SK-N-SH (cell line): ENCODE measurements around the gene CACNG4. TPM values are rescaled to one million over a fixed set of nuclear protein-coding genes. Genes with fewer than 3 reads are reported as not detected.
A peak's percentile ranks its signal among the peaks of the same experiment; 100 is the strongest.

Experiments
- CTCF ChIA-PET: fragments of 300-600, 350-600 bp; formaldehyde crosslinking; extraction: SDS; loops from one replicate; lab custom pipeline; 2021; lab: Yijun Ruan, JAX
- POLR2A ChIA-PET: fragments of 350-600 bp; sonication (Branson Sonifier 250); formaldehyde crosslinking; extraction: SDS; loops from one replicate; lab custom pipeline; 2020; ENCODE audit warnings: antibody characterized with exemption, inconsistent platforms; lab: Yijun Ruan, JAX
- DNase-seq: peaks from one replicate; pipeline ENCODE4 v3.0.0; 2012
- H2AFZ ChIP-seq: fragments of 200-600 bp; sonication (generic); 2 replicates; pipeline ENCODE4 v1.8.1; 2016; ENCODE audit warnings: antibody characterized with exemption, mild to moderate bottlenecking, low read depth
- H3F3A ChIP-seq: fragments of 200-600 bp; sonication (generic); replicated peaks from 2 replicates; pipeline ENCODE3; 2016; ENCODE audit warnings: antibody characterized with exemption, mild to moderate bottlenecking; ENCODE audit not compliant: insufficient read depth
- H3K27ac ChIP-seq, 2 experiments: fragments of 200-500 bp in 1 of 2; fragments of 200-600 bp in 1 of 2; sonication (Bioruptor generic) in 1 of 2; sonication (generic), shearing (Covaris generic) in 1 of 2; 2 replicates each; pipeline versions ENCODE4 v1.5.1 to v1.6.1; 2014 to 2016; ENCODE audit warnings: low read depth in 2 of 2, inconsistent platforms in 1 of 2, low read length in 1 of 2, mild to moderate bottlenecking in 1 of 2, mixed read lengths in 1 of 2
- H3K27me3 ChIP-seq: fragments of 200-600 bp; sonication (generic), shearing (Covaris generic); 2 replicates; pipeline ENCODE4 v1.6.1; 2016; ENCODE audit warnings: mixed run types; ENCODE audit not compliant: insufficient read depth
- H3K36me3 ChIP-seq, 2 experiments: fragments of 200-500 bp in 1 of 2; fragments of 200-600 bp in 1 of 2; sonication (Bioruptor generic) in 1 of 2; sonication (generic) in 1 of 2; replicated peaks in 1 of 2; 2 replicates each; pipeline versions ENCODE3 to v1.5.1; 2014 to 2016; ENCODE audit warnings: low read length in 1 of 2, mild to moderate bottlenecking in 1 of 2; ENCODE audit not compliant: insufficient read depth in 2 of 2, control insufficient read depth in 1 of 2
- H3K4me1 ChIP-seq, 2 experiments: fragments of 200-500 bp in 1 of 2; fragments of 200-600 bp in 1 of 2; sonication (Bioruptor generic) in 1 of 2; sonication (generic), shearing (Covaris generic) in 1 of 2; 2 replicates each; pipeline versions ENCODE4 v1.5.1 to v1.6.1; 2014 to 2016; ENCODE audit warnings: low read depth in 1 of 2, low read length in 1 of 2, mixed run types in 1 of 2; ENCODE audit not compliant: insufficient read depth in 2 of 2, control insufficient read depth in 1 of 2
- H3K4me2 ChIP-seq: fragments of 200-600 bp; sonication (generic), shearing (Covaris generic); 2 replicates; pipeline ENCODE4 v1.6.1; 2017; ENCODE audit warnings: mixed run types
- H3K4me3 ChIP-seq, 2 experiments: fragments of 200-500 bp in 1 of 2; fragments of 200-600 bp in 1 of 2; sonication (Bioruptor generic) in 1 of 2; sonication (generic), shearing (Covaris generic) in 1 of 2; 2 replicates each; pipeline versions ENCODE4 v1.5.1 to v1.8.1; 2014 to 2016; ENCODE audit warnings: low read depth in 2 of 2, inconsistent platforms in 1 of 2, low read length in 1 of 2, mild to moderate bottlenecking in 1 of 2, mixed read lengths in 1 of 2, moderate library complexity in 1 of 2
- H3K79me2 ChIP-seq: fragments of 200-600 bp; sonication (generic); 2 replicates; pipeline ENCODE4 v1.8.1; 2017; ENCODE audit warnings: mild to moderate bottlenecking; ENCODE audit not compliant: insufficient read depth
- H3K9ac ChIP-seq: fragments of 200-600 bp; sonication (generic); 2 replicates; pipeline ENCODE4 v1.6.1; 2017; ENCODE audit warnings: mixed run types
- H3K9me2 ChIP-seq: fragments of 200-600 bp; sonication (generic); 2 replicates; pipeline ENCODE4 v1.6.1; 2017; ENCODE audit warnings: mixed run types
- H3K9me3 ChIP-seq: fragments of 200-600 bp; sonication (generic); 2 replicates; pipeline ENCODE4 v1.6.1; 2017; ENCODE audit warnings: mixed run types, mild to moderate bottlenecking, moderate library complexity
- H4K20me1 ChIP-seq: fragments of 200-600 bp; sonication (generic); 2 replicates; pipeline ENCODE4 v1.6.1; 2017; ENCODE audit warnings: mild to moderate bottlenecking, mixed run types; ENCODE audit not compliant: insufficient read depth
- ELF1 ChIP-seq: IDR thresholded peaks from 2 replicates; pipeline ENCODE4 v1.4.0; 2012
- FOXM1 ChIP-seq: IDR thresholded peaks from 2 replicates; pipeline ENCODE4 v1.4.0; 2012; ENCODE audit warnings: low read depth, mild to moderate bottlenecking
- GABPA ChIP-seq: IDR thresholded peaks from 2 replicates; pipeline ENCODE4 v1.4.0; 2012; ENCODE audit warnings: low read depth, mild to moderate bottlenecking
- JUND ChIP-seq: IDR thresholded peaks from 2 replicates; pipeline ENCODE4 v1.4.0; 2012
- MXI1 ChIP-seq: IDR thresholded peaks from 2 replicates; pipeline ENCODE4 v1.6.1; 2012; ENCODE audit warnings: mild to moderate bottlenecking, low read depth, low read length, improper control_type of control experiment
- POLR2AphosphoS5 ChIP-seq: IDR thresholded peaks from 2 replicates; pipeline ENCODE4 v1.6.1; 2012; ENCODE audit warnings: low read depth, low read length
- RCOR1 ChIP-seq: fragments of 150-350 bp; IDR thresholded peaks from 2 replicates; pipeline ENCODE4 v1.6.1; 2017; ENCODE audit warnings: antibody characterized with exemption, low read length
- RFX5 ChIP-seq: IDR thresholded peaks from 2 replicates; pipeline ENCODE4 v1.6.1; 2012; ENCODE audit warnings: mild to moderate bottlenecking, improper control_type of control experiment, low read length
- SMC3 ChIP-seq: IDR thresholded peaks from 2 replicates; pipeline ENCODE4 v1.6.1; 2012; ENCODE audit warnings: low read depth, low read length, improper control_type of control experiment
- TAF1 ChIP-seq: IDR thresholded peaks from 2 replicates; pipeline ENCODE4 v1.6.1; 2012; ENCODE audit warnings: low read depth, mild to moderate bottlenecking, low read length, moderate library complexity, borderline replicate concordance
- TCF12 ChIP-seq: IDR thresholded peaks from 2 replicates; pipeline ENCODE4 v1.4.0; 2012
- TEAD4 ChIP-seq: IDR thresholded peaks from 2 replicates; pipeline ENCODE4 v1.4.0; 2012; ENCODE audit warnings: mild to moderate bottlenecking, borderline replicate concordance; ENCODE audit not compliant: insufficient read depth
- WGBS: methylation state at CpG from one replicate; pipeline ENCODE4 v1.1.6; 2017; ENCODE audit warnings: low lambda C conversion rate; 5-methylcytosine and 5-hydroxymethylcytosine counted together
- polyA plus RNA-seq, 3 experiments: library from polyadenylated mRNA; depleted of rRNA; stranded (reverse); fragments of >200 nt; gene quantifications; 2 replicates each; pipeline ENCODE4 v1.2.3, GENCODE V29; 2012
- TF ChIP-seq, protein P1 (sequence below): IDR thresholded peaks from 2 replicates; pipeline ENCODE4 v1.4.0; 2012; ENCODE audit warnings: low read depth, borderline replicate concordance
- TF ChIP-seq, protein P2 (sequence below): fragments of 150-350 bp; IDR thresholded peaks from 2 replicates; pipeline ENCODE4 v1.6.1; 2016; ENCODE audit warnings: mild to moderate bottlenecking, low read depth, low read length
- TF ChIP-seq, protein P3 (sequence below): IDR thresholded peaks from 2 replicates; pipeline ENCODE4 v1.4.0; 2012; ENCODE audit warnings: low read depth, borderline replicate concordance
- TF ChIP-seq, protein P4 (sequence below): fragments of 150-350 bp; IDR thresholded peaks from 2 replicates; pipeline ENCODE4 v1.6.1; 2017; ENCODE audit warnings: antibody characterized with exemption, low read length, low read depth, borderline replicate concordance

Gene CACNG4
- polyA plus RNA-seq, 1 of the 3 experiments (the other 2 are of a cell fraction): 13.2 TPM

DNA sequence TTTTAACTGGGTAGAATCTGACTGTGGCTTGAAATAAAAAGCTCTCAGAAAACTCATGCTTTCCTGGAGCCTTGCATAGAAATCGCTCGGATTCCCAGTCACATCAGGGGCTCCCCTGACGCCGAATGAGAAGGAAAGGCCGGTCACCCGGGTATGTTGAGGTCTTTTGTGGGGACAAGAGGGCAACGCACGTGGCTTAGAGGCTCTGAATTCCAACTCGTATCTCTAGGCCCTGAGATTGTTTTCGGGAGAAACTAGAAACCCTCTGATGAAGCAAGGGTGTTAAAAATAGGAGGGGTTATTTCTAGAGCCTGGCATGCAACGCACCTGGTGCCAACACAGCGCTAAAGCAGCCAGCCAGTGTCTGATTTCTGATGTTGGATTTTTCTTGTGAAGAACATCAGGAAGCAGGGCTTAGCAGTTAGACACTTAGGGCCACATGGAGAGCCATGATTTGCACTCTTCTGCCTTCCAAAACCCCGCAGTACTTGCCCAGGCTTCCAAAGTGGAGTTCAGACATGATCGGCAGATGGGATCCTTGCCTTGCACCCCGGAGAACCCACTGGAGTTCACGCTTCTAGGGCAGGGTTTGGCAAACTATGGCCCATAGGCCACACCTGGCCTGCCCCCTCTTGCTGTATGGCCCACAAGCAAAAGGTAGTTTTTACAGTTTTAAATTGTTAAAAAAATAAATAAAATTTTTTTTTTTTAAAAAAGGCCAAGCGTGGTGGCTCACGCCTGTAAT, 92.4 kb downstream of the CACNG4 start:
- WGBS: 87% methylated on average over 18 of the region's 18 CpGs
- CTCF ChIA-PET: interaction anchor here (0.6 to 1.0 kb wide), 2 partner anchors 12 to 89 kb away, joined by 3 to 4 read pairs; no protein-coding TSS in a partner anchor

More for the DNA sequence above, 92.4 kb downstream of the CACNG4 start:
- H3K4me1 ChIP-seq: no peaks in the 10 kb centered on the region; a peak in 1 of 4 replicates
- TF ChIP-seq, protein P1, sequence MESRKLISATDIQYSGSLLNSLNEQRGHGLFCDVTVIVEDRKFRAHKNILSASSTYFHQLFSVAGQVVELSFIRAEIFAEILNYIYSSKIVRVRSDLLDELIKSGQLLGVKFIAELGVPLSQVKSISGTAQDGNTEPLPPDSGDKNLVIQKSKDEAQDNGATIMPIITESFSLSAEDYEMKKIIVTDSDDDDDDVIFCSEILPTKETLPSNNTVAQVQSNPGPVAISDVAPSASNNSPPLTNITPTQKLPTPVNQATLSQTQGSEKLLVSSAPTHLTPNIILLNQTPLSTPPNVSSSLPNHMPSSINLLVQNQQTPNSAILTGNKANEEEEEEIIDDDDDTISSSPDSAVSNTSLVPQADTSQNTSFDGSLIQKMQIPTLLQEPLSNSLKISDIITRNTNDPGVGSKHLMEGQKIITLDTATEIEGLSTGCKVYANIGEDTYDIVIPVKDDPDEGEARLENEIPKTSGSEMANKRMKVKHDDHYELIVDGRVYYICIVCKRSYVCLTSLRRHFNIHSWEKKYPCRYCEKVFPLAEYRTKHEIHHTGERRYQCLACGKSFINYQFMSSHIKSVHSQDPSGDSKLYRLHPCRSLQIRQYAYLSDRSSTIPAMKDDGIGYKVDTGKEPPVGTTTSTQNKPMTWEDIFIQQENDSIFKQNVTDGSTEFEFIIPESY: no peak
- TF ChIP-seq TCF12 (no peak), MXI1 (no peak), JUND (no peak), POLR2AphosphoS5 (no peak), FOXM1 (no peak), SMC3 (no peak), ELF1 (no peak), TAF1 (no peak), GABPA (no peak), RCOR1 (no peak), TEAD4 (no peak), RFX5 (no peak)
- TF ChIP-seq, protein P2, sequence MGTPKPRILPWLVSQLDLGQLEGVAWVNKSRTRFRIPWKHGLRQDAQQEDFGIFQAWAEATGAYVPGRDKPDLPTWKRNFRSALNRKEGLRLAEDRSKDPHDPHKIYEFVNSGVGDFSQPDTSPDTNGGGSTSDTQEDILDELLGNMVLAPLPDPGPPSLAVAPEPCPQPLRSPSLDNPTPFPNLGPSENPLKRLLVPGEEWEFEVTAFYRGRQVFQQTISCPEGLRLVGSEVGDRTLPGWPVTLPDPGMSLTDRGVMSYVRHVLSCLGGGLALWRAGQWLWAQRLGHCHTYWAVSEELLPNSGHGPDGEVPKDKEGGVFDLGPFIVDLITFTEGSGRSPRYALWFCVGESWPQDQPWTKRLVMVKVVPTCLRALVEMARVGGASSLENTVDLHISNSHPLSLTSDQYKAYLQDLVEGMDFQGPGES: no peak
- TF ChIP-seq, protein P3, sequence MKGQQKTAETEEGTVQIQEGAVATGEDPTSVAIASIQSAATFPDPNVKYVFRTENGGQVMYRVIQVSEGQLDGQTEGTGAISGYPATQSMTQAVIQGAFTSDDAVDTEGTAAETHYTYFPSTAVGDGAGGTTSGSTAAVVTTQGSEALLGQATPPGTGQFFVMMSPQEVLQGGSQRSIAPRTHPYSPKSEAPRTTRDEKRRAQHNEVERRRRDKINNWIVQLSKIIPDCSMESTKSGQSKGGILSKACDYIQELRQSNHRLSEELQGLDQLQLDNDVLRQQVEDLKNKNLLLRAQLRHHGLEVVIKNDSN: no peak
- TF ChIP-seq, protein P4, sequence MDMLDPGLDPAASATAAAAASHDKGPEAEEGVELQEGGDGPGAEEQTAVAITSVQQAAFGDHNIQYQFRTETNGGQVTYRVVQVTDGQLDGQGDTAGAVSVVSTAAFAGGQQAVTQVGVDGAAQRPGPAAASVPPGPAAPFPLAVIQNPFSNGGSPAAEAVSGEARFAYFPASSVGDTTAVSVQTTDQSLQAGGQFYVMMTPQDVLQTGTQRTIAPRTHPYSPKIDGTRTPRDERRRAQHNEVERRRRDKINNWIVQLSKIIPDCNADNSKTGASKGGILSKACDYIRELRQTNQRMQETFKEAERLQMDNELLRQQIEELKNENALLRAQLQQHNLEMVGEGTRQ: no peak
- no peaks in the 10 kb centered on the region for H3F3A ChIP-seq
- H3K27me3 ChIP-seq: no peaks in the 10 kb centered on the region
- no peak overlapping the region for H3K4me3 ChIP-seq
- no peaks in the 10 kb centered on the region for H4K20me1 ChIP-seq
- H3K9me2 ChIP-seq: no peaks in the 10 kb centered on the region
- H3K79me2 ChIP-seq: no peaks in the 10 kb centered on the region
- DNase-seq: peak; percentile 34
- H3K27ac ChIP-seq: no peak overlapping the region
- no peaks in the 10 kb centered on the region for H3K36me3 ChIP-seq
- POLR2A ChIA-PET: interaction anchor here (0.6 kb wide), 1 partner anchor 218 kb away, joined by 4 read pairs; no protein-coding TSS in a partner anchor
- no peak overlapping the region for H3K4me2 ChIP-seq
- no peak overlapping the region for H3K9ac ChIP-seq
- H2AFZ ChIP-seq: no peak overlapping the region
- no peaks in the 10 kb centered on the region for H3K9me3 ChIP-seq
